A673 (cell line): ENCODE measurements around the gene MYLK2. TPM values are rescaled to one million over a fixed set of nuclear protein-coding genes. Genes with fewer than 3 reads are reported as not detected.
"Not testable (repeated sequence)": the region's sequence is repeated elsewhere in the genome, so short reads cannot be mapped to it uniquely, and the experiment has no call there.

Experiments
- BruUV-seq: library from RNA; stranded (reverse); fragments of 400-500 nt; replicated peaks from 2 replicates; lab custom pipeline; 2021; lab: Mats Ljungman, UMichigan
- CTCF ChIA-PET: fragments of 300-600 bp; sonication (Branson Sonifier 250); formaldehyde crosslinking; loops from one replicate; lab custom pipeline; 2022; ENCODE audit warnings: antibody characterized with exemption; lab: Charles Lee
- POLR2A ChIA-PET: fragments of 300-600 bp; sonication (Branson Sonifier 250); formaldehyde crosslinking; loops from one replicate; lab custom pipeline; 2022; ENCODE audit warnings: antibody characterized with exemption; ENCODE audit not compliant: low non-redundant PET; lab: Charles Lee
- DNase-seq: peaks from one replicate; pipeline ENCODE4 v3.0.0-alpha.2; 2015; ENCODE audit warnings: low spot score
- H3K27ac ChIP-seq: fragments of 200-600 bp; sonication (generic); 2 replicates; pipeline ENCODE4 v1.5.1; 2016; ENCODE audit warnings: mixed run types, low read depth, mild to moderate bottlenecking, mixed read lengths, antibody characterized with exemption, low read length; ENCODE audit not compliant: poor library complexity, severe bottlenecking
- H3K27me3 ChIP-seq: fragments of 200-600 bp; sonication (generic); replicated peaks from 2 replicates; pipeline ENCODE4 v1.6.1; 2017; ENCODE audit warnings: mixed run types, low read depth, mild to moderate bottlenecking, mixed read lengths, antibody characterized with exemption, low read length; ENCODE audit not compliant: insufficient read depth, poor library complexity
- H3K36me3 ChIP-seq: fragments of 200-600 bp; sonication (generic); 2 replicates; pipeline ENCODE4 v1.6.1; 2016; ENCODE audit warnings: mixed run types, mild to moderate bottlenecking, mixed read lengths, antibody characterized with exemption, low read length; ENCODE audit not compliant: insufficient read depth, poor library complexity, severe bottlenecking
- H3K4me1 ChIP-seq: fragments of 200-600 bp; sonication (generic); 2 replicates; pipeline ENCODE4 v1.6.1; 2017; ENCODE audit warnings: mixed run types, mild to moderate bottlenecking, mixed read lengths, antibody characterized with exemption, low read length; ENCODE audit not compliant: insufficient read depth, poor library complexity, severe bottlenecking
- H3K4me3 ChIP-seq: fragments of 200-600 bp; sonication (generic); 2 replicates; pipeline ENCODE4 v1.5.1; 2016; ENCODE audit warnings: low read depth, mixed run types, mild to moderate bottlenecking, mixed read lengths, low read length; ENCODE audit not compliant: poor library complexity, severe bottlenecking
- H3K9me3 ChIP-seq: fragments of 200-600 bp; sonication (generic); 2 replicates; pipeline ENCODE4 v1.6.1; 2016; ENCODE audit warnings: mixed run types, low read depth, mild to moderate bottlenecking, mixed read lengths, antibody characterized with exemption, low read length; ENCODE audit not compliant: poor library complexity, severe bottlenecking
- EZH2 ChIP-seq: fragments of 200-600 bp; sonication (generic); IDR thresholded peaks from 2 replicates; pipeline ENCODE4 v1.6.1; 2017; ENCODE audit warnings: borderline replicate concordance, low read depth, mild to moderate bottlenecking, mixed read lengths, antibody characterized with exemption, low read length; ENCODE audit not compliant: poor library complexity, severe bottlenecking
- intact Hi-C: fragments of 100-400 bp; cut with micrococcal nuclease; formaldehyde crosslinking; loops from one replicate; pipeline ENCODE4 v1.10.0; 2022; ENCODE audit not compliant: unreplicated experiment
- total RNA-seq: library from RNA; stranded (reverse); gene quantifications from 2 replicates; pipeline ENCODE4 v1.2.3, GENCODE V29; 2021
- TF ChIP-seq, protein P1 (sequence below): fragments of 300-800, 200-600 bp; sonication (generic); conservative IDR thresholded peaks from 2 replicates; pipeline ENCODE4 v1.5.1; 2017; ENCODE audit warnings: low read depth, mild to moderate bottlenecking, antibody characterized with exemption, low read length, moderate library complexity, mixed read lengths

The MYLK2 gene
- total RNA-seq, 1 experiment from 2014 or later, result 1.3 TPM

GRCh38 chr20:31827059-31827458 lies 7.9 kb downstream of the MYLK2 start:
- no peaks in the 10 kb centered on the region for H3K36me3 ChIP-seq
- BruUV-seq, result no TSS peak
- TF ChIP-seq, protein P1, sequence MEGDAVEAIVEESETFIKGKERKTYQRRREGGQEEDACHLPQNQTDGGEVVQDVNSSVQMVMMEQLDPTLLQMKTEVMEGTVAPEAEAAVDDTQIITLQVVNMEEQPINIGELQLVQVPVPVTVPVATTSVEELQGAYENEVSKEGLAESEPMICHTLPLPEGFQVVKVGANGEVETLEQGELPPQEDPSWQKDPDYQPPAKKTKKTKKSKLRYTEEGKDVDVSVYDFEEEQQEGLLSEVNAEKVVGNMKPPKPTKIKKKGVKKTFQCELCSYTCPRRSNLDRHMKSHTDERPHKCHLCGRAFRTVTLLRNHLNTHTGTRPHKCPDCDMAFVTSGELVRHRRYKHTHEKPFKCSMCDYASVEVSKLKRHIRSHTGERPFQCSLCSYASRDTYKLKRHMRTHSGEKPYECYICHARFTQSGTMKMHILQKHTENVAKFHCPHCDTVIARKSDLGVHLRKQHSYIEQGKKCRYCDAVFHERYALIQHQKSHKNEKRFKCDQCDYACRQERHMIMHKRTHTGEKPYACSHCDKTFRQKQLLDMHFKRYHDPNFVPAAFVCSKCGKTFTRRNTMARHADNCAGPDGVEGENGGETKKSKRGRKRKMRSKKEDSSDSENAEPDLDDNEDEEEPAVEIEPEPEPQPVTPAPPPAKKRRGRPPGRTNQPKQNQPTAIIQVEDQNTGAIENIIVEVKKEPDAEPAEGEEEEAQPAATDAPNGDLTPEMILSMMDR, result no peak
- no peak for TF ChIP-seq EZH2
- H3K27ac ChIP-seq, result no peak overlapping the region
- ChIA-PET CTCF (no interaction called here), POLR2A (no interaction called here)
- no peaks in the 10 kb centered on the region for H3K27me3 ChIP-seq
- H3K9me3 ChIP-seq, result no peaks in the 10 kb centered on the region
- no peak for DNase-seq
- no peak overlapping the region for H3K4me3 ChIP-seq
- H3K4me1 ChIP-seq, result peaks cover 9% of the 10 kb centered on the region
- intact Hi-C loops, result loop anchor here (10.0 kb wide), 1 partner anchor 828 kb away; no protein-coding TSS in a partner anchor

DNA sequence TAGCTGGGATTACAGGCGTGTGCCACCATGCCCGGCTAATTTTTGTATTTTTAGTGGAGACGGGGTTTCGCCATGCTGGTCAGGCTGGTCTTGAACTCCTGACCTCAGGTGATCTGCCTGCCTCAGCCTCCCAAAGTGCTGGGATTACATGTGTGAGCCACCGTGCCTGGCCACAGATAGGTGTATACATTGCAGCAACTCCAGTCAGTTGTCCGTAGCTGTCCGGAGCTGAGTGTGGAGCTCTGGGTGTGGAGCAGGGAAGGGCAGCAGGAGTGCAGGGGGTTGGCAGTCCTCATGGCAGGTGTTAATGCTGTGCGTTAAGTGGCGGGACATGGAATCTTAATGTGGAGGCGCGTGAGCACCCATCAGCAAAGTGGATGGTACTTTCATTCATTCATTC lies 8.9 kb downstream of the MYLK2 start:
- DNase-seq, H3K27me3 ChIP-seq, POLR2A ChIA-PET, H3K36me3 ChIP-seq, BruUV-seq, H3K4me3 ChIP-seq, H3K27ac ChIP-seq, H3K4me1 ChIP-seq, H3K9me3 ChIP-seq: not testable (repeated sequence)
- CTCF ChIA-PET, result interaction anchor here (0.7 kb wide), 1 partner anchor 12 kb away, joined by 4 read pairs; no protein-coding TSS in a partner anchor
- intact Hi-C loops, result loop anchor here (10.0 kb wide), 1 partner anchor 827 kb away; no protein-coding TSS in a partner anchor

- no peak for DNase-seq
- H3K27me3 ChIP-seq, result no peaks in the 10 kb centered on the region
- H3K9me3 ChIP-seq, result no peaks in the 10 kb centered on the region
- H3K36me3 ChIP-seq, result no peaks in the 10 kb centered on the region
- BruUV-seq, result no TSS peak
- no peak overlapping the region for H3K27ac ChIP-seq
- no peaks in the 10 kb centered on the region for H3K4me1 ChIP-seq
- TF ChIP-seq, protein P1, result no peak
- no peak for TF ChIP-seq EZH2
- intact Hi-C loops, result loop anchor here (10.0 kb wide), 1 partner anchor 825 kb away; no protein-coding TSS in a partner anchor
- ChIA-PET POLR2A (interaction anchor here (0.5 kb wide), 1 partner anchor 23 kb away, joined by 7 read pairs; no protein-coding TSS in a partner anchor), CTCF (interaction anchor here (0.5 kb wide), 1 partner anchor 944 kb away, joined by 9 read pairs; no protein-coding TSS in a partner anchor)
- no peak overlapping the region for H3K4me3 ChIP-seq
Measured at GRCh38 chr20:31829731-31830130, 10.6 kb downstream of the MYLK2 start.
